NCI-H526 treated with DMSO at 0.1 percent for 48 hours (cell line): ENCODE data around the gene PTPRN2.
"Not testable (repeated sequence)": the region's sequence is repeated elsewhere in the genome, so short reads cannot be mapped to it uniquely, and the experiment has no call there.

Experiments used
- DNase-seq: peaks from one replicate; lab custom pipeline; 2025; lab: John Stamatoyannopoulos, UW

The PTPRN2 gene

GRCh38 chr7:157753713-157754415 lies 833.8 kb downstream of the PTPRN2 start:
- DNase-seq: no peak

GRCh38 chr7:157752832-157753291 lies 834.8 kb downstream of the PTPRN2 start:
- DNase-seq: no peak

- no peak for DNase-seq
These were observed 835.5 kb downstream of the PTPRN2 start for GRCh38 chr7:157751951-157752673.

- DNase-seq: no peak
These were observed 836.2 kb downstream of the PTPRN2 start for GRCh38 chr7:157751406-157751805.

- no peak for DNase-seq
These were observed 837.3 kb downstream of the PTPRN2 start for GRCh38 chr7:157750291-157750690.

GRCh38 chr7:157745721-157746709 lies 841.6 kb downstream of the PTPRN2 start:
- DNase-seq: no peak

- DNase-seq: no peak
These were observed 842.6 kb downstream of the PTPRN2 start for GRCh38 chr7:157744786-157745601.

- no peak for DNase-seq
These were observed 843.7 kb downstream of the PTPRN2 start for GRCh38 chr7:157743781-157744525.

- DNase-seq: no peak
These were observed 847.3 kb downstream of the PTPRN2 start for GRCh38 chr7:157740251-157740798.

GRCh38 chr7:157739650-157740049 lies 848.0 kb downstream of the PTPRN2 start:
- no peak for DNase-seq

GRCh38 chr7:157739031-157739430 lies 848.6 kb downstream of the PTPRN2 start:
- no peak for DNase-seq

- DNase-seq: no peak
These were observed 849.6 kb downstream of the PTPRN2 start for GRCh38 chr7:157738066-157738460.

GRCh38 chr7:157737151-157738065 lies 850.2 kb downstream of the PTPRN2 start:
- no peak for DNase-seq

GRCh38 chr7:157736341-157736740 lies 851.3 kb downstream of the PTPRN2 start:
- DNase-seq: no peak

GRCh38 chr7:157735826-157736225 lies 851.8 kb downstream of the PTPRN2 start:
- no peak for DNase-seq

- no peak for DNase-seq
These were observed 852.7 kb downstream of the PTPRN2 start for GRCh38 chr7:157734676-157735640.

- DNase-seq: not testable (repeated sequence)
These were observed 853.7 kb downstream of the PTPRN2 start for GRCh38 chr7:157733760-157734395.

- DNase-seq: no peak
These were observed 856.5 kb downstream of the PTPRN2 start for GRCh38 chr7:157731126-157731525.
